NCI-H510A treated with DMSO at 0.1 percent for 48 hours (cell line): ENCODE measurements around the gene LAMTOR3.
A peak's percentile ranks its signal among the peaks of the same experiment; 100 is the strongest.

Experiments
- DNase-seq: peaks from one replicate; lab custom pipeline; 2025; lab: John Stamatoyannopoulos, UW

Gene LAMTOR3

DNA sequence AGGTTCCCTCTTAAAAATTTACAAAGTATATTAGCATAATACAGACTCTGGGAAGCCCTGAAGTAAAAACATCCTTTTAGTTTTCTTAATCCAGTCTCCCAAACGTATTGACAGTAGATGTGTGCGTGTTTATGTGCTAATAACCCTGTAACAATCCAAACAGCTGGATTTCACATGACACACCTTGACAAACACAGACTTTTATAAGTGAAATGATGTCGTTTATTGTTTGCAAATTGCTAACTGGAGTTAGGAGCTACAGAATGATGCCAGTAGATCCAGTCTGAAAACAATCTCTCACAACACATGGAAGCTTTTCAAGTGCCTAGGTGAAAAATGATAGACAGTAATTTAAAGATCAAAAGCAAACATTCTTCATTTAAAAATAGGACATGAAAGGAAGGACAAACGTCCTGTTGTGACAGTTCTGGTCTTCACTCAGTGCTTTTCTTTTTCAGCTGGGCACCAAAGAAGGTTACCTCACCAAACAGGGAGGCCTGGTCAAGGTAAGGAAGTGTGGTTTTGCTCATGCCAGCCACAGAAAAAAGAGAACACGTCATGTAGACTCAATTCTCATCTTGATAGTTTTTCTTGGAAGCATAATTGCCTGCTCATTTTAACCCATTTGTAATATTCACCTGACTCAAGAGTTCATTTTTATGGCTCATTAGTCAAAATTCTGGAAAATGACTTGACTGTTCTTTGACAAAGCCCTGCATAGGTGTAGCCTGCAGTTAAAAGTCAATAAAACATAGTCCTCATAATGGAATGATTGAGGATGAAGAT, 32.9 kb downstream of the LAMTOR3 start:
- DNase-seq, result peak; percentile 78

- no peak for DNase-seq
These were observed 33.7 kb downstream of the LAMTOR3 start for GRCh38 chr4:99860521-99860920.

- peak; percentile 22 for DNase-seq
These were observed 34.6 kb downstream of the LAMTOR3 start for GRCh38 chr4:99859618-99860017.

DNA sequence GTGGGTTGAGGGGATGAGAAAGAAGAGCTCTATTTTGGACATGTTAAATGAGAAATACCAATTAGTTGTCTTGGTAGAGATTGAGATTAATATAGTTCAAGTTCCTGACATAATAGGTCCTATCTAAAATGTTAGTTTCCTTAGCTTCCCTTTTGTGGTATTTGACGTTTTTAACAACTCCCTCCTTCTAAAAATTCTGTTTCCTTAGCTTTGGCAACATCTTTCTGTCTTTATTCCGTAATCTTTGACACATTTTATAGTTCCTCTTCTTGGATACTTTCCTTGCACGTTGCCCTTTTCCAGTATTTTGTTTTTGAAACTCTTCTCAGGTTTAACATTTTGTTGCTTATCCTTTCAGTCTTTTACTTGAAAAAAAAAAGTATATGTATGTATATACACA, 36.9 kb downstream of the LAMTOR3 start:
- no peak for DNase-seq

DNA sequence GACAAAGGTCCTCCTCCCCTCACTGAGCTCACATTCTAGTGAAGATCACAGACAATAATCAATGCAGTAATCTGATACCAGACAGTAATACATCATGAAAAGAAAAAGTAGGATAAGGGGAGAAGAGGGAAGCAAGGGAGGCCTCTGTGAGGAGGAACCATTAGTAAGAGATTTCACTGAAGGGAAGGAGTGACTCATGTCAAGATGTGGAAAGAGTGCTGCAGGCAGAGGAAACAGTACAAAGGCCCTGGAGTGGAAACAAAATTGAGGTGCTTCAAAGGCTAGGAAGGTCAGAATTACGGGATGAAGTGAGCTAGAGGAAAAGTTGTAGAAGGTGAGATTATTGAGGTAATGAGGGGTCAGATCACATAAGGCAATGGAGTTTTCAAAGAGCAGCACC, 38.1 kb downstream of the LAMTOR3 start:
- DNase-seq, result no peak

DNA sequence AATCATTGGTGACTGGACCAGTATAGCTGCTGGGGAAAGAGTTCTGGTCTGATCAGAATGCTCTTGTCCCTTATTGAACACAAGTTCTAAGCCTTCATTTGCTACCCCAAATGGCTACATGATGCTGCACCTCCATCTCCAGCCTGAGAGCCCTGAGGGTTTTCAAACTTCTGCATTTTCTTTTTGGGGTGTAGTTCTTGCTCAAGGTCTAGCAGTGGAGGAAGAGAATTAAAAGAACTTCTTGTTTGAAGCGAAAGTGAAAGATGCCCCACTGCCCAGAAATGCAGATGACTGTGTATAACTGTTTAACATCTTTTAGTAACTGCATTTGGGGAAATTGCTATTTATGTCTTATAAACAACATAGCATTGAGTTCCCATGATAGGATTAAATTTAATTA, 38.5 kb downstream of the LAMTOR3 start:
- DNase-seq, result no peak

GRCh38 chr4:99853999-99854398, 40.2 kb downstream of the LAMTOR3 start:
- DNase-seq, result peak; percentile 49

- DNase-seq, result no peak
These were observed 41.0 kb downstream of the LAMTOR3 start for GRCh38 chr4:99853190-99853589.

GRCh38 chr4:99852199-99852749, 42.0 kb downstream of the LAMTOR3 start:
- no peak for DNase-seq

- no peak for DNase-seq
These were observed 45.6 kb downstream of the LAMTOR3 start for GRCh38 chr4:99848591-99849001.

DNA sequence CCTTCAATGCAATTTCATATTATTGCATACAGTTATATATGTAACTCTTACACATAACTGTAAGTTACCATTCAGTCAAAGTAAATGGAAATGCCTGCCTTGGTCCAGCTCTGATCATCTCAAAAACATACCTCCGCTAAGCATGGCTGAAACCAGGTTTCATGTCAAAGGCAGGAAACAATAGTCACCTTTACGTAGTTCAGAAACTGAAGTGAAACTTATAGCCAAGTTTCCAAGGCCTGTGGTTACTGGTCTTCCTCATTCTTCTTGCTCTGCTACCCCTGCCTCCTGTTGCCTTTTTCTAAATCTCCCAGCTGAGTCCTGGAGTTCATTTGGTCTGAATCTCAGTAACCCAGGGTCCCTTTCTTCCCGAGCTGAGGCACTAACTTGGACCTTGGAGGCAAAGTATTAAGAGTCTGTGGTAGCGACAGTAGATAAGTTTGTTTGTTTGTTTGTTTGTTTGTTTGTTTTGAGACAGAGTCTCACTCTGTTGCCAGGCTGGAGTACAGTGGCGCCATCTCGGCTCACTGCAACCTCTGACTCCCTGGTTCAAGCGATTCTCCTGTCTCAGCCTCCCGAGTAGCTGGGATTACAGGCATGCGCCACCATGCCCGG, 46.8 kb downstream of the LAMTOR3 start:
- DNase-seq, result no peak

- no peak for DNase-seq
These were observed 47.3 kb downstream of the LAMTOR3 start for GRCh38 chr4:99846891-99847290.

DNA sequence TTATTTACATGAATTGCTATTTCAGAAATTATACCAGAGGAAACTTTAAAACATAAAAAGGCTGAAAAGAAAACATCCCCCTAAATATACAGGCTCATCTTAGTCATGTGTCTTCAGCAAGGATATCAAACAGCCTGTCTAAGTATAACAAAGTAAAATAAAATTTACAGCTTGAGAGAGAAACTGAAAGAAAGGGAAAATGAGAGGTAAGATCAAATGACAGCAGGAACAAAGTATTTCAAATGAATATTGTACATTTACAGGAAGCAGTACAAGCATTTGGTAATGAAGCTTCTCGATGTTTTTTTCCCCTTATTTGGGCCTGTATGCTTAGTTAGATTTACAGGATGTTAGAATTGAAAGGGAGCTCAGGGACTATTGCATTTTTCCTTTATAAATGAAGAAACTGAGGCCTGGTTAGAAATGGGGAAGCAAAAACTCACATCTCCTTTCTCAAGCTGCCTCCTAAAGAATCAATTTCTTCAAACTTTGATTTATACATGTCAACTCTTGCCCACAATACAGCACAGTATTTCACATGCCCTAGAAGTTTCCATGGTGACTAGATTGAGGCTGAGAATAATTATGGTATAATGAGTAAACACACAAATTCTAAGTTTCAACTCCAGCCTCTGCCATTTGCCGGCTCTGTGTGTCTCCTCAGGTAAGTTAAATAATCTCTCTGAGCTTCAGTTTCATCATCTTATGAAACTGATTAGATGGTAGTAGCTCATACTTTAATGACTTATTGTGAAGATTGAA, 48.3 kb downstream of the LAMTOR3 start:
- DNase-seq, result no peak

GRCh38 chr4:99845179-99845578, 49.0 kb downstream of the LAMTOR3 start:
- DNase-seq, result no peak

- DNase-seq, result no peak
These were observed 50.2 kb downstream of the LAMTOR3 start for GRCh38 chr4:99844048-99844447.

- DNase-seq, result no peak
These were observed 50.8 kb downstream of the LAMTOR3 start for GRCh38 chr4:99843413-99843812.

DNA sequence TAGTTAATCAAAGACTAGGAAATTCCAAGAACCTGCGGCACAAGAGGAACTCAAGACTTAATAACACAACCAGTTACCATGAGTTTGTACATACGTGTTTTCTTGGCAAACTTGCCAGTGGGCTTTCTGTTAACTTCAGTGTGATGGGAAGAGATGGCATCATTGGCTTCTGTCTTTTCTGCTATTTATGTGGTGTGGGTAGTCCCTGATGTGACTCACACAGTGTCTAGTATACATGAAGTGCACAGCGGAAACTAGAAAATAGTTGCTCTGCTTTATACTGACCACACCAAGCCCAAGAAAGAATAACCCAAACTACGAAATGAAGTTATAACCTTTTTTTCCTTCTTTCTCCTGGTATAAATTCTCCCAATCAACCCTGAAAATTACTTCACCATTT, 53.1 kb downstream of the LAMTOR3 start:
- DNase-seq, result no peak

DNA sequence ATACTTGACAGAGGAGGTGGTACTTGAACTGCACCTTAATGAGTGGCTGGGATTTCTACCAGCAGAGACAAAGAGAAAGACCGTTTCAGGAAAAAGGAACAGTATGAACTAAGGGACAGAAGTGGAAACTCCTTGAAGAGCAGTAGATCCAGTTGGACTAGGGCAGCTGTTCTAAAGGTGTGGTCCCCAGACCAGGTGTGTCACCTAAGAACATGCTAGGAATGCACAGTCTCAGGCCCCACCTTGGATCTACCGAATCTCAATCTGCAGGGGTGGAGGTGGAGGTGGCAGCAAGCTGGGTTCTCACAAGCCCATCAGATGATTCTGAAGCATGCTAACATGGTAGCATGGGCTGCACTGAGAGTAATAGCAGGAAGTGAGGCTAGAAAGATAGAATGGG, 55.3 kb downstream of the LAMTOR3 start:
- no peak for DNase-seq

DNA sequence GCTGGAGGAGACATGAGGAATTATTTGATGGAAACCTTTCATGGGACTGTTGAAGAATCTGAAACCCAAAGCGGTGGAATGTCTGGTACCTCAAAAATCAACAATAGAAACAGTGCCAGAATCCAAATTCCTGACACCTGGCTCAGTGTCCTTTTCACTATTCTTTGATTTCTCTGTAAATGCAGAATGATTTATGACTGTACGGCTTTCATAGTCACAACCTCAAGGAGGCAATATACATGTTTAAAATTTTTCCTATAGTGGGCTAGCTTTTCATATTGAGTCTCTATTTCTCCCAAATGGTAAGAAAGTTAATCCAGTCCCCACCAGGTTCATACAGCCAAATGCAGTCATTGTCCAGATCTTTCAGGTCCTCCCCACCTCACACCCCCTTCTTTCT, 58.3 kb downstream of the LAMTOR3 start:
- no peak for DNase-seq

GRCh38 chr4:99834569-99834968, 59.7 kb downstream of the LAMTOR3 start:
- no peak for DNase-seq

- no peak for DNase-seq
These were observed 60.5 kb downstream of the LAMTOR3 start for GRCh38 chr4:99833756-99834155.

DNA sequence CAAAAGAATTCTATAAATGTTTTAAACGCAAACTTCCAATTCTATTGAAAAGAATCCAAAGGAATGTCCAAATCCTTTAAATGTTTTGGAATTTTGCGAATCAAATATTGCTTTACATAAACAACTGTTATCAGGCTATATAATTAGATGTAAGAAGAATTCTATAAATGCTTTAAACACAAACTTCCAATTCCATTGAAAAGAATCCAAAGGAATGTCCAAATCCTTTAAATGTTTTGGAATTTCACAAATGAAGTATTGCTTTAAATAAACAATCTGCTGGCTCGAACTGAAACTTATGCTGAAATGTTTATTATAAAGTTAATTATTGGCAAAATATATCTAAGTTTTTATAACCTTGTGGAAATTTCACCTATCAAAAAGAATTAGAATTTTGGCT, 61.5 kb downstream of the LAMTOR3 start:
- DNase-seq, result no peak

DNA sequence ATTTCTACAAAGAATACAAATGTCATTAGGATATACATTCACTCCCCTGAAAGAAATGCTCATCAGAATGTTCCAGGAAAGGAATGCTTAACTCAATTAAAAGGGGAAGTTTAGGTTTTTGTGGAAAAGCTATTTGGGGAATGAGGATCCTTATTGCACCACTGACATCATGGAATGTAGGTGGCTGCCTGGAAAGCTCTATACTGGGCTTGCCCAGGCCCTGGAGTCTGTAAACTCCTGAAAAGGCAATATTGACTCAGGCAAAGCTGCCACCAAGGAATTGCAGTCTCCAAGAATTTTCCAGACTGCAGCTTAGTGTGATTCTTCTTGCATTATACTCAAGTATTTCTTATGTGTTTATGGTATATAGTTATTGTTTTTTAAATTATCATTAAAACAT, 61.9 kb downstream of the LAMTOR3 start:
- no peak for DNase-seq
